ENCODE data around the gene NOL6.

The NOL6 gene

GRCh38 chr9:33439731-33440130 lies 34.0 kb downstream of the NOL6 start:
- TF ChIP-seq CTCF (conservative IDR thresholded peaks at IDR 0.05) (no peak), ZFX (IDR thresholded peaks at IDR 0.05) (no peak)
- no peak overlapping the region for H3K27ac ChIP-seq

- H3K27ac ChIP-seq, result no peak overlapping the region
- no peak for TF ChIP-seq CTCF (conservative IDR thresholded peaks at IDR 0.05)
- no peak for TF ChIP-seq ZFX (IDR thresholded peaks at IDR 0.05)
Observed at GRCh38 chr9:33438926-33439680, 34.6 kb downstream of the NOL6 start.

GRCh38 chr9:33437898-33438297 lies 35.8 kb downstream of the NOL6 start:
- TF ChIP-seq CTCF (conservative IDR thresholded peaks at IDR 0.05) (no peak), ZFX (IDR thresholded peaks at IDR 0.05) (no peak)
- no peak overlapping the region for H3K27ac ChIP-seq

- H3K27ac ChIP-seq, result no peak overlapping the region
- TF ChIP-seq CTCF (conservative IDR thresholded peaks at IDR 0.05), result no peak
- TF ChIP-seq ZFX (IDR thresholded peaks at IDR 0.05), result no peak
Observed at GRCh38 chr9:33437205-33437604, 36.5 kb downstream of the NOL6 start.

- no peak for TF ChIP-seq ZFX (IDR thresholded peaks at IDR 0.05)
- TF ChIP-seq CTCF (conservative IDR thresholded peaks at IDR 0.05), result no peak
- H3K27ac ChIP-seq, result no peak overlapping the region
Observed at GRCh38 chr9:33436445-33436844, 37.3 kb downstream of the NOL6 start.

GRCh38 chr9:33435821-33436277 lies 37.9 kb downstream of the NOL6 start:
- TF ChIP-seq ZFX (IDR thresholded peaks at IDR 0.05), result no peak
- TF ChIP-seq CTCF (conservative IDR thresholded peaks at IDR 0.05), result no peak
- H3K27ac ChIP-seq, result no peak overlapping the region

GRCh38 chr9:33434317-33435105 lies 39.2 kb downstream of the NOL6 start:
- TF ChIP-seq CTCF (conservative IDR thresholded peaks at IDR 0.05), result no peak
- TF ChIP-seq ZFX (IDR thresholded peaks at IDR 0.05), result no peak
- no peak overlapping the region for H3K27ac ChIP-seq
